ENCODE data around the gene CENPV. TPM values are rescaled to one million over a fixed set of nuclear protein-coding genes. Genes with fewer than 3 reads are reported as not detected.
"Not testable (repeated sequence)": the region's sequence is repeated elsewhere in the genome, so short reads cannot be mapped to it uniquely, and the experiment has no call there.

CENPV gene
- total RNA-seq, 1 donor from 2014 or later = 178 TPM

- TF ChIP-seq CTCF (IDR thresholded peaks at IDR 0.05; ENCODE audit: partially characterized antibody, unreplicated experiment) = no peak
- Mint-ChIP-seq H3K4me1 (ENCODE audit: low read depth, unreplicated experiment) (no peaks in the 10 kb centered on the region), H3K4me3 (ENCODE audit: unreplicated experiment) (no peak overlapping the region), H3K36me3 (ENCODE audit: unreplicated experiment) (peaks cover 4% of the 10 kb centered on the region), H3K27me3 (ENCODE audit: unreplicated experiment) (no peaks in the 10 kb centered on the region), H3K9me3 (ENCODE audit: unreplicated experiment) (no peaks in the 10 kb centered on the region), H3K27ac (ENCODE audit: unreplicated experiment) (no peak overlapping the region)
- no peak for DNase-seq
These were observed 51.1 kb downstream of the CENPV start for GRCh38 chr17:16301963-16302855.

DNA sequence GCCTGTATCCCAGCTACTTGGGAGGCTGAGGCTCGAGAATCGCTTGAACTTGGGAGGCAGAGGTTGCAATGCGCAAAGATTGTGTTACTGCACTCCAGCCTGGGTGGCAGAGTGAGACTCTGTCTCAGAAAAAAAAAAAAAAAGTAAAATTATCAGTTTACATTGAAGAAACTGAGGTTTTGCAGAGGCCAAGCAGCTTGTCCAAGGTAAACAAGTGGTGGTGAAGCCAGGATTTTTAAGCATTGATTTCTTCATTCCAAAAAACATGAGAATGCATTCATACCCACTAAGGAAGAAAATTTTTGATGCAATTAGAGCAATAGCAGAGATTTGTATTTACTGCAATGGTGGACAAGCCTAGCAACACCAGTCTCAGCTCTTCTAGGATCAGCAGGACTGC is 52.7 kb downstream of the CENPV start:
- H3K4me1 Mint-ChIP-seq (ENCODE audit: low read depth, unreplicated experiment) = no peaks in the 10 kb centered on the region
- H3K4me3 Mint-ChIP-seq (ENCODE audit: unreplicated experiment) = no peak overlapping the region
- no peaks in the 10 kb centered on the region for H3K9me3 Mint-ChIP-seq (ENCODE audit: unreplicated experiment)
- peaks cover 8% of the 10 kb centered on the region for H3K36me3 Mint-ChIP-seq (ENCODE audit: unreplicated experiment)
- no peak overlapping the region for H3K27ac Mint-ChIP-seq (ENCODE audit: unreplicated experiment)
- no peak for DNase-seq
- no peak for TF ChIP-seq CTCF (IDR thresholded peaks at IDR 0.05; ENCODE audit: partially characterized antibody, unreplicated experiment)
- no peaks in the 10 kb centered on the region for H3K27me3 Mint-ChIP-seq (ENCODE audit: unreplicated experiment)

DNA sequence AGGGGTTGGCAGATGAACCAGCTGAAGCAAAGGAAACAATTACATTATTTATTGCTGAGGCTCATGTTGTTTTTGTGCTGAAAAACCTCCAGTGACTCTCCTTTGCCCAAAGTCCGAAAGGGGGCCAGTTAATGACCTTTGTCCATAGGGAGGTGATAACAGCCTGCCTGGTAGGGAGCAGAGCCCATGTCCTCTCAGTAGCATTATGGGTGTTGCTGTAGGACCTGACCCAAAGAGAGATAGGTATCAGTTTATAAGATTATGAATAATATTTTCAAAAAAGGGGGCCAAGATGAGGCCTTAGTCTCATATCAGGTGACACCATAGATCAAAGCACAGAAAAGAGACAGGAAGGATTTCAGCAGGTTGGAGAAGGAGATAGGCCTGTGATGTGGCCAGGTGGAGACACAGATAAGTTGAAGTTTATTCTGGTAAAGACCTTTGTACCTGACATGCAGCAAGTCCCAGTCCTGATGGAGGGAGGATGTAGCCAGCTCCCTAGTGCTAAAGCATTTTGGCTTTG is 55.1 kb downstream of the CENPV start:
- peaks cover 2% of the 10 kb centered on the region for H3K27me3 Mint-ChIP-seq (ENCODE audit: unreplicated experiment)
- no peak overlapping the region for H3K27ac Mint-ChIP-seq (ENCODE audit: unreplicated experiment)
- no peaks in the 10 kb centered on the region for H3K9me3 Mint-ChIP-seq (ENCODE audit: unreplicated experiment)
- peaks cover 8% of the 10 kb centered on the region for H3K36me3 Mint-ChIP-seq (ENCODE audit: unreplicated experiment)
- no peak for TF ChIP-seq CTCF (IDR thresholded peaks at IDR 0.05; ENCODE audit: partially characterized antibody, unreplicated experiment)
- DNase-seq = no peak
- no peaks in the 10 kb centered on the region for H3K4me1 Mint-ChIP-seq (ENCODE audit: low read depth, unreplicated experiment)
- H3K4me3 Mint-ChIP-seq (ENCODE audit: unreplicated experiment) = no peak overlapping the region

DNA sequence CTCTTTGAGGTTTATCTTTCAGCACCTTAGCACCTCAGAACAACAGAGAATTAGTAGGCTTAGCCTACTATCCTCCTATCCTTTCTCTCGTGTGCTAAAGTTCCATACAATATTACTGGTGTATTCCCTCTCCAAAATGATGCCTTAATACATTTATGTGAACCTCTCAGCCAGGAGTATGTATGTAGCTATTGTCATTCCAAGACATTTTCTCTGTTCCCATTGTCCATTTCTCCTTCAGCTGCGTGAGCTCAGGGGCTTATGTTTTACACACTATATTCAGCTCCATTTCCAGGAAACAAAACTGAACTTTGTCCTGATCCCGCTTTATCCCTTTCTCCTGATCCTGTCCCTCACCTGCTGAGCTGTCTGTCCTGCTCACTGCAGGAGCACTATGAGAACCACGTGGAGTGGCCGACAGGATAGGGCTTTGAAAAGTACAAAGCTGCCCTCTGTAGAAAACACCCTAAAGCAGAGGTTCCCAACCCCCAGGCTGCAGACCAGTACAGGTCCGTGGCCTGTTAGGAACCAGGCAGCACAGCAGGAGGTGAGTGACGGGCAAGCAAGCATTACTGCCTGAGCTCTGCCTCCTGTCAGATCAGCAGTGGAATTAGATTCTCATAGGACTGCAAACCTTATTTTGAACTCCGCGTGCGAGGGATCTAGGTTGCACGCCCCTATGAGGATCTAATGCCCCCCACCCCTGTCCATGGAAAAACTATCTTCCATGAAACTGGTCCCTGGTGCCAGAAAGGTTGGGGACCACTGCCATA is 55.7 kb downstream of the CENPV start:
- Mint-ChIP-seq H3K9me3 (ENCODE audit: unreplicated experiment) (no peaks in the 10 kb centered on the region), H3K27me3 (ENCODE audit: unreplicated experiment) (peaks cover 2% of the 10 kb centered on the region), H3K36me3 (ENCODE audit: unreplicated experiment) (peaks cover 8% of the 10 kb centered on the region), H3K4me1 (ENCODE audit: low read depth, unreplicated experiment) (no peaks in the 10 kb centered on the region), H3K4me3 (ENCODE audit: unreplicated experiment) (no peak overlapping the region), H3K27ac (ENCODE audit: unreplicated experiment) (no peak overlapping the region)
- no peak for TF ChIP-seq CTCF (IDR thresholded peaks at IDR 0.05; ENCODE audit: partially characterized antibody, unreplicated experiment)
- no peak for DNase-seq

DNA sequence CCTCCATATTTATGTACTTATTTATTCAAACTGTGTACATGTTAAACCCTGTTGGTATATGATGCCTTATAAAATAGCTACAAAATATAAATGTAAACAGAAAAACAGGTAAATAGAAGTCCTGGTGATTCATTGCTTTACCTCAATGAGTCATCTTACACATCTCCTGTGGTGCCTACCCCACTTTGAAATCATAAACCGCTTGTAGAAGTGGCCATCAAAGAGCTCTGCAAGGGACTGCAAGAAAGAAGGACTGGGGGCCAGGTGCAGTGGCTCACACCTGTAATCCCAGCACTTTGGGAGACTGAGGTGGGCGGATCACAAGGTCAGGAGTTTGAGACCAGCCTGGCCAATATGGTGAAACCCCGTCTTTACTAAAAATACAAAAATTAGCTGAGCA is 57.2 kb downstream of the CENPV start:
- not testable (repeated sequence) for DNase-seq; H3K4me1 Mint-ChIP-seq (ENCODE audit: low read depth, unreplicated experiment); H3K27ac Mint-ChIP-seq (ENCODE audit: unreplicated experiment); H3K27me3 Mint-ChIP-seq (ENCODE audit: unreplicated experiment); H3K36me3 Mint-ChIP-seq (ENCODE audit: unreplicated experiment); H3K9me3 Mint-ChIP-seq (ENCODE audit: unreplicated experiment); H3K4me3 Mint-ChIP-seq (ENCODE audit: unreplicated experiment)

Data from glutamatergic neuron (in vitro differentiated cells).